HG03280 (cell line): ENCODE results near the gene SAMD14.
A peak's percentile ranks its signal among the peaks of the same experiment; 100 is the strongest.

ENCODE experiments used
- ATAC-seq: cut with Tn5 transposase; IDR thresholded peaks from one replicate; pipeline ENCODE4 v1.9.1; 2021; ENCODE audit warnings: mild to moderate bottlenecking, moderate library complexity; ENCODE audit not compliant: unreplicated experiment

Gene SAMD14

DNA sequence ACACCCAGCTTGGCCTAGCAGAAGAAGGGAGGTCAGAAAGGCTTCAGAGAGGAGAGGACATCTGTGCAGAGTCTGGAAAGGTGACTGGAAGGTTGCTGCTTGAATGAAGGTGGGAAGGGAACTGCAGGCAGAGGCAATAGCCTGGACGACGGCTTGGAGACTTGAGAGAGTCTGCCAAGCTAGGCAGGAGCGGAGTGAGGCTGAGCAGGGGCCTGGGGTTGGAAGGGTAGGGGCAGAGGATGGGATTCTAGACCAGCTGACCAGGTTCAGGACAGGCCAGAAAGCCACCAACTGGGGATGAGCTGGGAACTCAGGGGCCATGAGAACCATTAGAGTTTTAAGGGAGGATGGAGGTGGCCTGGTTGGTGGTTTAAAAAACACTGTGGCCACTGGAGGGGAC, 35.5 kb upstream of the SAMD14 start:
- no peak for ATAC-seq

DNA sequence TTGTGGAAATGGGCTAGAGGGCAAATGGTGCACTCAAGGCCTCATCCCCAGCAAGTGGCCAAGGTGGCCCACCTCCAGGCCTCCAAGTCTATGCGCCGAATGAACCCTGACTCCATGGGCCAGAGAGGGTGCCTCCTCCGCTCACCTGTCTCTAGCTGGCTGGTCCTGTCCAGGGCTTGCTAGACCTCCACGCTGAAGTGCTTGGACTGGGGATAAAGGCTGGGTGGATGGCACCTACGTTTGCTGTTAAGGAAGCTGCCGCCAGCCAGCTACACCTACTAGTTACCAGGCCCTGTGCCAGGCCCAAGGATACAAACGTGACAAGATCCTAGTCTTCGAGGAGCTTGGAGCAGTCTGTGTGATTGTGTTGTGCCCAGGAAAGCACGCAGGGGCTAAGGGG, 35.1 kb upstream of the SAMD14 start:
- no peak for ATAC-seq

DNA sequence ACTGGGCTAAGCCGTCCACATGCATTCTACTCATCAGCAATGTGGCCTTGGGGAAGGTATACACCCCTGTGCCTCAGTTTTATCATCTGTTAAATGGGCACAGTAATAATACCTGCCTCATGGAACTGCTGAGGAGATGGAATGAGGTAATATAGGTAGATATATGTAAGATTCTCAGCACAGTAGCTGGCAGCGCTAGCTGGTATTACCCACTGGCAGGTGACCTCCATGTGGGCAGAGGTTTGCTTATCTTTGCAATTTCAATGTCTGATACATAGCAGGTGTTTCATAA, 34.7 kb upstream of the SAMD14 start:
- ATAC-seq: no peak

DNA sequence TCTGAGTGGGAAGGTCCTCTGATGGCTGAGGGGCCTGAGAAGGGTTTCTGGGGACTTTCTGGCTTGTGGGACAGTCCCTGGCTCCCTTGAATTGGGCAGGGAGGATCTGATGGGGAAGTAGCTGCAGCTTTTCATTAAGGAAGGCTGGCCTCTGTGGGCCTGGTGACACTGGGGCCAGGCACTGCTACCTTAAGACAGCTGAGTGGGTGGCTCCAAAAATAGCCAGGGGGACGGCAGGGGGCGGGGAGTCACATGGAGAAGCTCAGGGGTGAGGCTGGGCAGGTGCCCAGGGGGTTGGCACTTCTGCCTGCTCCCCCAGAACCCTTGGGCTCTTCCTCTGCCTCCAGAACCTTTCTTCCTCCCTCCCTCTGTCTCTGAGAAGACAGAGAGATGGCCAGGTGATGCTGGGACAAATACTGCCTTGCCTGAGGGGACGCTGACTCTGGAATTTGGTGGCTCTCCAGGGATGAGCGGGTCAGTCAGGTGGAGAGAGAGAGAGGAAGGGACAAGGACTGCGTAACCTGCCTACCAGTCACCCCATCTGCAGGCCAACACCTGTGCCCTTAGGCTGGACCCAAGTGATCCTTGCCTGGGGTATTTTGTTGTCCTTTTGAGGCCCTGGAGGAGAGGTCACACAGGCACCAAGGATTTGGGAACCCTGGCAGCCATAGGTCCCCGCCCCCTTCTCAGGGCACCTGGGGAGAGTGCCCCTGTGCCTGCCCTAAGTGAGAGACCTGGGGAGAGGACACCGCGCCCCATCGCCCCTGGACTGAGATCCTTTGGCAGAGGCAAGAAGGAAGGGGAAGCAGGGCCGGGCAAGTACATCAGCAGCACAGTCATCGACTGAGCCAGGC, 34.1 kb upstream of the SAMD14 start:
- no peak for ATAC-seq

DNA sequence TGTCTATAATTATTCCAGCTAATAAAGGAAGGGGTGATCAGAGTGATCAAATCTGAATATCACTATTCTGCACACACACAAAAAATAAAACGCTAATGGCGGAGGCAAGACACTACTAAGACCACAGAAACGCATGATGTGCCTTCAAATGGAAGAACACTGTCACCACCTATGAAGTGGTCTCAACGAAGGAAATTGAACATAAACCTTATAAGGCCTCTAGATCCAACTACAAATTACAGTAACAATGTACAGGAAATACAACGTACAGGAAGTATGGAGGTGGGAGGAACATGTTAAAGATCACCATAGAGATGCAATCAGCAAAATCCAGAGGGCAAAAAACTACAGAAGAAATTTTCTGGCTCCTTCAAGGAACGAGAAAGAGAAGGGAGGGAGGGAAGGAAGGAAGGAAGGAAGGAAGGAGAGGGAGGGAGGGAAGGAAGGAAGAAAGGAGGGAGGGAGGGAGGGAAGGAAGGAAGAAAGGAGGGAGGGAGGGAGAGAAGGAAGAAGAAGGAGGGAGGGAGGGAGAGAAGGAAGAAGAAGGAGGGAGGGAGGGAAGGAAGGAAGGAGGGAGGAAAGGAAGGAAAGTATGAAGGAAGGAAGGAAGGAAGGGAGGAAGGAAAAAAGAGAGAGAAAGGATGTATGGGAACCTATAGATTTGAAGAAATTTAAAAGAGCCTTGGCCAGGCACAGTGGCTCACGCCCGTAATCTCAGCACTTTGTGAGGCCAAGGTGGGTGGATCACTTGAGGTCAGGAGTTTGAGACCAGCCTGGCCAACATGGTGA, 32.7 kb upstream of the SAMD14 start:
- no peak for ATAC-seq

DNA sequence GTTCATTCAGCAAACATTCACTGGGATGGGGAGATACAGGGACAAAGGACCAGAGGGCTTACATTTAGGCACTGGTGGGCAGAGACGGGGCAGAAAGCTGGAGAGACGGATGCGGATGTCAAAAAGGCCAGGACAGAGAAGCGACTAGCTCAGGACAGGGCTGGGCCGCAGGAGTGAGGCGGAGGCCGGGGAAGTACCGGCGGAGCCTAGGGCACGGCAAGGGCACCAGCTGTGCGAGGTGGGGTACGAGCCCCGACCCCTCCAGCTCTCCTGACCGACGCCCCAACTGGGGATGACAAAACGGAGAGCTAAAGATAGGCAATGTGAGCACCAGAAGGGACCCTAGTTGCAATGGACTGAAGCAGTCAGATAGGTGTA, 31.9 kb upstream of the SAMD14 start:
- ATAC-seq: no peak

DNA sequence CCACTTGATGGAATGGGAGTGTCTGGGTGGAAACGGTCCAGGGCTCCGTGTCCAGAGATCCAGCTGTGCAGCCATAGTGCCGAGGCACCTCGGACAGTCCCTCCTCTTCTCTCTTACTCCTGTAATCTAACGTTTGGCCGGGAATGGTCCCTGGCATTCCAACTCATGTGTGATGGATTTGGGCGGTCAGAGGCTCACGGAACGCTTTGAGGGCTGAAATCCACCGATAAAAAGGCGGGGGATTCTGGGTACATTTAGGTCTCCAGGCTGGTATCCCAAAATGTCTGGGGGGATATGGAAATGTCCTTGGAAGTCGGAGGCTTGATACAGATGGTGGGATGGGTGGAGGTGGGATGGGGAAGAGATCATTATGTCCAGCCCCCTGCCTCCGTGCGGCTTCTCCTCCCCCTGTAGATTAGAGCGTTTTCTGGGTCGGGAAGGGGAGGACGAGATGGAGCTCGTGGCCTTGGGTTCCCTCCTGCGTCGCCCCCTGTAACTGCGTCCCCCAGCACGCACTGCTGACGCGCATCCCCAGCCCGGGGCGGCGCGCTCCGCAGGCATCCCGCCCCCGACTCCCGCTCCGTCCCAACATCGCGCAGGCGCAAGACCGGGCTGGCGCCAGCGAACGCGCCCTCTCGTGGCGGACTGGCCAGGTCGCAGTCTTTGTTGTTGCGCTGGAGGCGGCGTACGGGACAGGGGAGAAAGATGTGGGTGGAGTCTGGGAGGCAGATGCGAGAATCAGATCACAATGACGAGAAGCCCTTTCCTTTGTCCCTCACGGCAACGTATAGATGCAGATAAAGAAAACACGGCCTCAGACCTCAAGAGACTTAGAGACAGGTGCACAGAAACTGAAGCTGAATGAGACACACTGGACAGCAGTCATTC, 31.3 kb upstream of the SAMD14 start:
- ATAC-seq: peak; percentile 93

DNA sequence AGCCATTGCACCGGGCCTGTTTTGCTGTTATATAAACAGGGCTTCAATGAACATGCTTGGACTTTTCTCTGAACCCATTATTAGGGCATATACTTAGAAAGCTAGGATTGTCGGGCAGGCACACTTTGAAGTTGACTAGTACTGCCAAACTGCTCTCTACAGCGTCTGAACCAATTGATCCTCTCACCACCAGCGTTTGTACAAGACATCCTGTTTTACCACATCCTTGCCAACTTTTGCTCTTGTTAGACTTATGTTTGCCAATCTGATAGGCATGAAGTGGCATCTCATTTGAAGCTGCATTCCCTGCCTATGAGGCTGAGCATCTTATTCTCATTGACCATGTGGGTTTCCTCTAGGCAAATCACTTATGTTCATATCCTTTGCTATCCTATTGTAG, 27.9 kb upstream of the SAMD14 start:
- no peak for ATAC-seq

DNA sequence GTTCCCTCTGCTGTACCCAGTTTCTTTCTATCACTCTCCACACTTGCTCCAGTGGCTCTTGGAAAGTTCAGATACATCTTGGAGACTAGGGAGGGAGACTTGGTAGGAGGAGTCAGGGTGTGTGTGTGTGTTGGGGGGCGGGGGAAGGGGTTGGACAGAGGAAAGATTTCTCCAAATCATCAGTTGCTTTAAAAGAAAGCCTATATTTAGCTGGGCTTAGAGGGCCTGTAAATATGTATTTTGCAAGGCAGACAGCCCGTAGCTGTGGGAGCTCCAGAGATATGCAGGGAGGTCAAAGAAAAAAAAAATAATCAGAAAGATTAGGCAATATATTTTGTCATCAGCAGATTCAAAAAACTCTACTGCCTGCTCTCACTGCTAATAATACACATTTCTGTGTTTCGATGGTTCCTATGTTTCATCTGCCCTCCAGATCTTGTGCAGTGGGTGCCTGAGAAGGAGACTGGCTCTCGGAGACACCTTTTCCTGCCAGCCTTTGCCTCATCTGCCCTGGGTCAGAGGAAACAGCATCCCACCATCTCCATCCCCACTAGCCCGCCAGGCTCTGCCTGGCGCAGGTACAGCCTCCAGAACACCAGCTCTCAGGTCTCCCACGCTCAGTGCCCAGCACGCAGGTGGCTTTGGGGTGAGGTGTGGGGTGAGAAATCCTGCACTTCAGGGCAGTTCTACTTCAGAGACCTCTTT, 25.3 kb upstream of the SAMD14 start:
- ATAC-seq: no peak

DNA sequence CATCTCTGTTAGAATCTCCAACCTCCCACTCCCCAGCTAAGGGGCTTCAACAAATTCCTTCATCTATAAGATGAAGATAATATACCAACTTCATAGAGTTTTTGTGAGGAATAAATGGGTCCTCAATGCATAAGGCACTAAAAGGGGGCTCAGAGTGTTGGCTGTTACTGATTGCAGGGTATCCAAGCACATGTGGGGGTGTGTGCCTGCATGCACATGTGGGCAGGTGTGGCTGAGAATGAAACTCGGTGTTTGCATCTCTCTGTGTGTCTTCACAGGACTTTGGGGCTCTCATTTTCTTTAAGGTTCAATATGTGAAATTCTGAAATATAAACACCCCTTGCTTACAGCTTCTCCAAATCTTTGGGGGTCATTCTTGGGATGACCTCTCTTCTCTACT, 24.6 kb upstream of the SAMD14 start:
- no peak for ATAC-seq

DNA sequence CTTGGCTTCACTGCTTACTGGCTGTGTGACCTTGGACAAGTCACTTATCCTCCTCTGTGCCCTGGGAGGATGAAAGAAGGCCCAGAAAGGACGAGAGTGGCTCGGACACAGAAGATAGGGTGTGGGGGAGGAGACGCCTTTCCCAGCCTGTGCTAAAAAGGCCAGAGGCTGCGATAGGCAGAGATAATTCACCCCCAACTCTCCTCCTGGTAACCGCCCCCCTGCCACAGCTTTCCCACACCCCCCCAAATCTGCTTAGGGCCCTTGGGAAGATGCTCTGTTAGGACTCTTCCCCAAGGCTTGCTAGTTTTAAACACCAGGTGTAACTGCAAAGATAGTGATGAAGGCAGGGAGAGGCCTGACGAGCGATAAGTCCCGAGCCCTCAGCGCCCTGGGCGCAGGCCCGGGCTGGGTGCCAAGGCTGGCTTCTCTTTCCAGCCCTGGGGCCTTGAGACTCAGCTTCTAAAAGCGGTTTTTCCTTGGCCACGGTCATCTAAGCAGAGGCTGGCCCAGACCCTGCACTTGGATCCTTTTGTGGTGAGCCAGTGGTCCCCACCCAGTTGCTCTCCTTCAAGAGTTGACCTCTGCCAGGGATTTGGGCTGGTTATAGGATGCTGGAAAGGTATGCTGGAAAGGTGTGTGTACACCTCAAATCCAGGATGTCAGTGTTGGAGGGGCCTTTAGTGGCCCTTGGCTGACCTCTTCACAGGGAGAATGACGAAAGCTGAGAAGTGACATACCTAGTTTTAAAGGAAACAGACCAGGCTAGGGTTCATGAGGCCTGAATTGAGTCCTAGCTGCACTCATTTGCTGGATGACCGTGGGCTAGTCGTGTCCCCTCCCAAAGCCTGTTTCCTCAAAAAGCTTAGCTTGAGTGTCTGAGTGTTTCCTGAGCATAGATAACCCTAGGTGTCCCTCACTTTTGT, 24.0 kb upstream of the SAMD14 start:
- ATAC-seq: no peak

DNA sequence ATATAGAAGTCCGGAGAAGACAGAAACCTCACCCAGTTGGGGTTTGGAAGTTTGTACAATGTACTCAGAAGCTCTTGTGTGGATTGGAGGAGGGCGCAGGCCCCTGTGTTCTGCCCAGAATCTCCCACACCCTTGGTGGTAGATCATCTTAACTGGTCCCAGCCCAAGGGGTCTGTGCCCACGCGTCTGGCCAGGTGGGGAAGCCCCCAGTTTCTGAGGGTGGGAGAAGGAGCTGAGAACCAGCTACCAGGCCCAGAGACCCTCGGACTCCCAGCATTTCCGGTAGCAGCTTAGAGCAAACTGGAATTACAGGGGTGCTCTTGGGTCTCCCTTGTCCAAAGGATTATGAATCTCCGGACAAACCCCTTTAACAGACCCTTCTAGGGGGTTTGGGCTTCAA, 22.8 kb upstream of the SAMD14 start:
- ATAC-seq: no peak

DNA sequence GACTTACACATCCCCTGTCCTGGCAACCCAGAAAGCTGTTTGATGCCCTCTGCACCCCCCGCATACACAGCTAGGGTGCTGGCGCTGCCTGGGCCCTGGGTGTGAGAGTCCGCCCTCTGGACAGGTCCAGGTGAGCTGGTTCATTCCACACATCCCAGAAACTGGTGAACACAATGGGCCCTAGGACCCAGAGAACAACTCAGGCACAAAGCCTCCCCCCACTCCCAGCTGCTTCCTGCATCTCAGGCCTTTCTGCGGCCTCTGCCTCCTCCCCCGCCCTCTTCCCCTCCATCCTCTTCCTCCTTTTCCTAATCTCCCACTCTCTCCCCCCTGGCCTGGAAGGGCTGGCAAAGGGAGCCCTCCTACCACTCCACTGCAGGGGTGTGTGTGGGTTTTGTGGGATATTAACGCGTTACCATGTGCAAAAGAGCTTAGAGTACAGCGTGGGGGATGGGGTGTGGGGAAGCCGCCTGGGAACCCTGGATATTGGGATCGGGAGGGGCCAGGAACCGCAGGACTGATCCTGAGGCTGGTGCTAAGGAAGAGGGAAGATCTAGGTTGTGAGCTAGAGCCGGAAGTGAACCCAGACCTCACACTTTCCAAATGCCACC, 22.1 kb upstream of the SAMD14 start:
- peak; percentile 24 for ATAC-seq

DNA sequence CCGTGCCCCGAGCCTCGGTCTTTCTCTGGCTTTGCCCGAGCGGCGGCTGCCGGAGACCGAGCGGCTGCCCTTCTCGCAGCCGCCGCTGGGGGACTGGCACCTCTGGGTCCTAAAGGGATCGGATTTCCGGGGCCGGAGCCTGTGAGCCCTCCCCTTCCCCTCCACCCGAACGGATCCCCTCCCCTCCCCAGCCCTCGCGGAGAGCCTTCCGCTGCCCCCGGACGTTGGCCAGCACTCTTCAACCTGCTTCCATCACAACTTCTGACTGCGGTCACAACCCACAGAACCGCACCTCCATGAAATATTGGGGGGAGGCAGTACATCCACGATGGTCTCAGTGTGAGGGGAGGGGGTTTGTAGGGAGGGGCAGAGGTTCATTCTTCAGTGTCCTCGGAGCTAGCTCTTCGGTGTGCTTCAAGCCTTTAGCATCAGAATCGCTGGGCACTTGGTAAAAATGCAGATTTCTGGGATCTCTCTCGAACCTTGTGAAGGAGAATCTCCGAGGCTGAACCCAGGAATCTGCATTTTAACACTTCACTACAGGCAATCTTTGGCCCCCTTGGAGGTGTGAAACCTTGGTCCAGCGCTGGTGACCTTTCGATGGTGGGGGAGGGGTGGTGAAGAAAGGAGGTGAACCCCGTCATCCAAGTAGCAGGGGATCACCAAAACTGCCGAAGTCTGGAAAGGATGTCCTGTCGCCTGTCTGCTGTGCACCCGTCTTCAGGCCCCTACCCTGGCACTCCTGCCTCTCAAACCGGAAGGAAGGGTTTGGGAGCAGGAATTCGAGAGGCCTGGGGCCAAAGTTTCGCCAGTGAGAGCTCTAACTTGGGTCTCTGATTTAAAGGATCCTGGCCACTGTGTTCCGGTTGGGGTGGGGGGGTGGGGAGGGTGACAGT, 21.3 kb upstream of the SAMD14 start:
- ATAC-seq: peak; percentile 58

DNA sequence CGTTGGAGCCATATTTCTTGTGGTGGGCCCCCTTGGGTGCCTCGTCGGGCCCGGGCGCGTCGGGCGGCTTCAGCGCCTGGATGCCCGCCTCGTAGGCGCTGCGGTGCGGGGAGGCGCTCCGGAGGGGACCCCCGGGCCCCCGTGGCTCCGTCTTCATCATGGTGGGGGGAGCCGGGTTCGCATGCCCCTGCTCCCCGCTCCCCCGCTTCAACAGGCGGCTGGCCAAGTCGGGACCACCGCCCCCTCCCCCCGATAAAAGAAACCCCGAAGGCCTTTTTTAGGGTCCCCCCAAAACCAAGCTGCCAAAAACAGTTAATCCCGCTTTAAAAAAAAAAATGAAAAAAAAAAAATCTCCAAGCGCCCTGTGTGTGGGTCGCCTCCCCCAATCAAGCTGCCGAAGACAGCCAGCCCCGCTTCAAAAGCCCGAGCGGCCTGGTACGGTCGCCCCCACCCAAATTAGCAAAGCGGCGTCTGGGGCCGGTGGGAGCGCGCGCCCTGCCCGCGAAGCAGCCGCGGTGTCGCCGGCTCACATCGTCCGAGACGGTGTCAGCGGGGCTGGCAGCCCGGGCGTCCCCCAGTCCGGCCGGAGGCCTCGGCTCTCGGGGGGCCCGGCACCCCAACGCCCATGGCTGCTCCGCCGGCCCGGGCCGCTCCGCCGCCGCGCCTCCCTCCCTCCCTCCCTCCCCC, 20.5 kb upstream of the SAMD14 start, which contains the start of gene PPP1R9B:
Gene PPP1R9B, minus strand, starts transcription at position 324 of the 687 bp plus-strand sequence. Its CDS starts 164 bp downstream, at position 160.
- ATAC-seq: no peak

DNA sequence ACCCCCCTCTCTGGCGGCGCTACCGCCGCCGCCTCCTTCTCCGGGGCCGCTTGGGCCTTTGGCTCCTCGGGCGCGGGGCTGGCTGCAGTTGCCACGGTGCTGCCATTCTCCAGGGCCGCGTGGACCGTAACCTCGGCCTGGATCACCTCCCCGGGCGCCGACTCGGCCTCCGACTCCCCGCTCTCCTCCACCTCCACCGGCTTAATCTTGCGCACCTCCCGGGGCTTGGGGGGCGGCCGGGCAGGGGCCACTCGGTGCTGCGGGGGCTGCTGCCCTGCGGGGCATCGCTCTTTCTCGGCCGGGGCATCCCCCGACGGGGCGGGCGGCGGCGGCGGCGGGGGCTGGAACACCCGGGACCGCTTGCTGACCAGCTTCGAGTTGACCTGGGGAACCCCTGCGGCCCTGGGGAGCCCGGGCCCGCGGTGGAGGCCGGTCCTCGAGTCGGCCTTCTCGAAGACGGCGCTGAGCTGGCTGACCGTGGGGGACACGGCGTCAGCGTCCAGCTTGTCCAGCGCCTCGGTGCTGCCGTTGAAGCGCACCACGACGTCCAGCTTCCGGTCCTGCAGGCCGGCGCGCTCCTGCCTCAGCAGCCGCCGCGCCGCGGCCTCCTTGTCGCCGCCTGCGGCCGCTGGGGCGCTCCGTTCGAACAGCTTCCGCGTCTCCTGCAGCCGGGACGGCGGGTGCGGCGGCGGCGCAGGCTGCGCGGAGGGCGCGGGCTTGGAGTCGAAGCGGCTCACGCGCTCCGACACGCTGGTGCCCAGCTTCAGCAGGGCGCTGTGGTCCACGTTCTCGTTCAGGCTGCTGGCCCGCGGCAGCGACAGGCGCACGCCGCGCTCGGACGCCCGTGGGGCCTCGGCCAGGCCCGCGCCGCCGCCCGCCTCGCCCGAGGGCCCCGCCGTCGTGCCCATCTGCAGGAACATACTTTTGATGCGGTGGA, 19.7 kb upstream of the SAMD14 start:
- ATAC-seq: no peak

DNA sequence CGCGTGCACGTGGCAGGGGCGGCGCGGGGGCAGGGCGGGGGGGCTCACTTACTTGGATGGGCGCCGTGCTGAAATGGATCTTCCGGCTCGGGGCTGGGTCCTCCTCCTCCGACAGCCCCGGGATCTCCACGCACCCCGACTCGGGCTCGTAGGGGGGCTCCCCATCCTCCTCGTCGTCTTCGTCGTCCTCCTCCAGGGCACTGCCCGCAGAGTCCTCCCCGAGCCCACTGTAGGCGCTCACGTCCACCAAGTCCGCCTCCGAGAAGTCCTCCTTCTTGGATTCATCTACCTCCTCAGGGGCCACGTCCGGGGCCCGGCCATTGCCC, 19.1 kb upstream of the SAMD14 start:
- no peak for ATAC-seq
